Dedifferentiated amniotic fluid mesenchymal stem cell (primary cell): ENCODE data around the gene MAST2.
"Not testable (repeated sequence)": the region's sequence is repeated elsewhere in the genome, so short reads cannot be mapped to it uniquely, and the experiment has no call there.

Experiments used
- DNase-seq: peaks from one replicate; pipeline ENCODE4 v3.0.0-alpha.2; 2016; ENCODE audit errors: extremely low spot score

Gene MAST2

DNA sequence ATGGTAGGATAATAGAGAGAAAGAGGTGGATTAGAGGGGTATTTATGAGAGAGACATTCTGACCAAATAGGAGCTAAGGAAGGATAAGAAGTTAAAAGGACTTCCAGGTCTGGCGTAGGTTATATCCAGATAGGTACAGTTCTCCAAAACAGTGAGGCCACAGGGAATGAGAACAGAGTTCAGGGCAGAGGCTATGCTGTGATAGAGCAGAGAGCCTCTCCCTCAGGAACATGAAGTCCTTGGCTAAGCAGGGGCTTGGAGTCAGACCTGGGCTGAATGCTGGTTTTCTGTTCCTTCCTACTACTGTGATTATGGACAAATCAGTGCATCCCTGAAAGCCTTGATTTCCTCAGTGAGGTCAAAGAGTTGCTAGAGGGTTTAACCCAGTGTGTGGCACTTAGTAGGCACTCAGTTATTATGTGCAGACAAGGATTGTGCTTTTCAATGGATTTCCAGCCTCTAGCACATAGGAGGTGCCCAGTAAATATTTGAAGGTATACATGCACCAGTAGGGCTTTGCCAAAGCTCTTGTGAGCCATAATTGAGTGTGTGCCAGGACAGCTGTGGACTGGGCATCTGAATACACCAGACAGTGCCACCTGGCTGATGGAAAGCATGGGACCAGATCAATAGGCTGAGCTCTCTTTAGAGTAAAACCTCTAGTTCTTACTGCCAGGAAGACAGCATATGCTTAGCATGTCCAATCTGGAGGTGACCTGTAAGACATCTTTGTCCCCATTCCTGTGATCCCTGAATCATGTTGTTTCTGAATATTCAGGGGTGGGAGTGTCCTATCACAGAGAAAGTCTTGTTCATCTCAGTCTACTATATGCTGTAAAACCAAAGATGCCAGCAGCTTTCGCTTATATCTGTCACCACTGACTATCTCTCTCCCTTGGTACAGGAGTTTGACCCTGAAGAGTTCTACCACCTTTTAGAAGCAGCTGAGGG is 217.9 kb downstream of the MAST2 start:
- DNase-seq, result no peak

DNA sequence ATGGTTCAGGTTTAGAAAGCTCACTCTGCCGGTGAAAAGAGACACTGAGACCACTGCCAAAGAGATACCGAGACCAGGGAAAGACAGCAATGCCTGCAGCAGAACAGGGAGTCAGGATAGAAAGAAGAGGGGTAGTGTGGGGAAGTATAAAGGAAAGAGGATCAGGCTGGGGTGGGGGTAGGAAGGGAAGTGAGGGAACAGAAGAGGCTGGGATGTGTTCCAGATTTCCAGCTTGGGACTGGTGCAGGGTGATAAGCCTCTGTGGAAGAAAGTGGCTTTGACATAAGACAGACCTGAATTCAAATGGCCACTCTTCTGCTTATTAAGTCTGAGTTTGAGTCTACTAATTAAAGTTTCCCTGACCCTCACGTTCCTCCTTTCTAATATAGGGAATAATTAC is 223.1 kb downstream of the MAST2 start:
- no peak for DNase-seq

- DNase-seq, result no peak
These were observed 224.6 kb downstream of the MAST2 start for GRCh38 chr1:46027788-46028573.

DNA sequence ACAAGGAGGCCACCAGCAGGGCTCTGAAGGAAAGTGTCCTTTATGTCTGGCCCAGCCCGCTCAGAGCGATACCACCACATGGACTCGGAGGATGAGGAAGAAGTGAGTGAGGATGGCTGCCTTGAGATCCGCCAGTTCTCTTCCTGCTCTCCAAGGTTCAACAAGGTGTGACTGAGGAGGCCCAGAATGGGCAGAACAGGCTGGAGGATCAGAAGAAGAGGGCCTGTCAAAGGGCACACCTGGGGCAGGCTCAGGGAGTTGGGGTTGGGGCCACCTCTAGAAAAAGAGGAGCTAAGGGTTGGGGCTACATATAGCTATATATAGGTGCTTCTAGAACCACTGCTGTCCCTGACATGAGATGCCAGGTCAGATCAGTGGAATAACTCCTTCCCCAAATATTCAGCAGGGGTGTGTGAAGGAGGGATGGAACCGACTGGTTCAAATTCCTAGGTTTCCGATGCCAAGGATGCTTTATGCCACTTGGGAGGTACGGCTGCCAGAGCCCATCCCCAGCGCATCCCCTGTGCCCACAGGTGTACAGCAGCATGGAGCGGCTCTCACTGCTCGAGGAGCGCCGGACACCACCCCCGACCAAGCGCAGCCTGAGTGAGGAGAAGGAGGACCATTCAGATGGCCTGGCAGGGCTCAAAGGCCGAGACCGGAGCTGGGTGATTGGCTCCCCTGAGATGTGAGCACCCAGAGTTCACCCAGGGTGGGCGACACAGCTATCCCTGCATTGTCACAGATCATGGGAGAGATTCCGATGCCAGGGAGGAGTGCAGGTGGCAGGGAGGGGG is 226.9 kb downstream of the MAST2 start:
- no peak for DNase-seq

DNA sequence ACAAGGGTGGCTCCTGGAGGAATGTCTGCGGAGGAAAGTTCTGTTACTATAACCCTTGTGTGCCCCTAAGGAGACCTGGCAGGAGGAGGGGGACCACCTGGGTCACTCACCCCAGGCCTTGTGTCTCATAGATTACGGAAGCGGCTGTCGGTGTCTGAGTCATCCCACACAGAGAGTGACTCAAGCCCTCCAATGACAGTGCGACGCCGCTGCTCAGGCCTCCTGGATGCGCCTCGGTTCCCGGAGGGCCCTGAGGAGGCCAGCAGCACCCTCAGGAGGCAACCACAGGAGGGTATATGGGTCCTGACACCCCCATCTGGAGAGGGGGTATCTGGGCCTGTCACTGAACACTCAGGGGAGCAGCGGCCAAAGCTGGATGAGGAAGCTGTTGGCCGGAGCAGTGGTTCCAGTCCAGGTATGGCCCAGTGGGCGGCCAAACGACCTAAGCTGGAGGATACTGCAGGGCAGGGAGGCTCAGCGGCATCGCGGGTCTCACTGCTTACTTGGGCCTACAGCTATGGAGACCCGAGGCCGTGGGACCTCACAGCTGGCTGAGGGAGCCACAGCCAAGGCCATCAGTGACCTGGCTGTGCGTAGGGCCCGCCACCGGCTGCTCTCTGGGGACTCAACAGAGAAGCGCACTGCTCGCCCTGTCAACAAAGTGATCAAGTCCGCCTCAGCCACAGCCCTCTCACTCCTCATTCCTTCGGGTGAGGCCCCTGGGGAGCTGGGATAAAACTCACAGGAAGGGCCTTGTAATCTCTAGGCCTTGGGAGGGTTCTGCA is 227.7 kb downstream of the MAST2 start:
- no peak for DNase-seq

- DNase-seq, result no peak
These were observed 231.4 kb downstream of the MAST2 start for GRCh38 chr1:46034601-46035516.

DNA sequence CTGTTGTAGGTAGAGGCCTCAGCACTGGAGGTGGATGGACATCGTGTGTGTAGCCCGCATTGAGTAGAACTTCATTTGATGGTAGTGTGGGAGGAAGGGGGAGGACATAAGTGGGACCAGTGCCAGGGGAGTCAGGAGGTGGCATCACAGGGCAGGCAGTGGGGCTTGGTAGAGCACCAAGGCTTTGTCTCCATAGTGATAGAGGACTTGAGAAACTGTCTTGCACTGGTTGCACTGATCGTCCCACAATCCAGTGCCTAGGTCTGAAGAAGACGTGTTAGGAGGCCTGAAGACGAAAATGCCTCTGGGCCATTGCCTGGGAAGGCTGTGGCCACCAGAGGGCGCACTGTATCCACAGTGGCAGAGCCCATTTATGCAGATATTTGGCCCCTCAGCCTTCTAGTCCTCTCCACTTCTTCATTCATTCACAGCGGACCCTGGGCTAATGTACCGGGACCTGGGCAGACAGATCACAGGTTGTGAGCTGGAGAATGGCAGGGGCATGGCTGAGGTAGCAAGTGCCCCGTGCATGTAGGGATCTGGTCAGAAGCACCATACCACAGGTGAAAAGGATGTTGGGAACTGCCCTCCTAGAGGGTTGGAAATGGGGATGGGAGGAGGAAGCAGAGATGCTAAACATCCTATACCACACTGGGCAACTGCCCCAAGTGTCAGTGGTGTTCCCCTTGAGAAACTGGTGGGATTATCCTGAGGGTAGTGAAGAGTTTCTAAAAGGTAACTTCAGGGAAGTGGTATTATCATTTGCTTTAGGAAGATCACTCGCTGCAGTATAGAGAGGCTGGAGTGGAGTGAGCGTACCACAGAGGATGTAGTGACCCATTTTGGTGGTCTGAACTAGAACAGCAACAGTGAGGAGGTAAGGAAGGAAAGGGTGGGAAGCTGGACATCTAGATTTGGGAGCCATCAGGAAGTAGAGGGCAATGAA is 233.8 kb downstream of the MAST2 start:
- peak; percentile 77 for DNase-seq

GRCh38 chr1:46039571-46040052 is 236.2 kb downstream of the MAST2 start:
- no peak for DNase-seq

DNA sequence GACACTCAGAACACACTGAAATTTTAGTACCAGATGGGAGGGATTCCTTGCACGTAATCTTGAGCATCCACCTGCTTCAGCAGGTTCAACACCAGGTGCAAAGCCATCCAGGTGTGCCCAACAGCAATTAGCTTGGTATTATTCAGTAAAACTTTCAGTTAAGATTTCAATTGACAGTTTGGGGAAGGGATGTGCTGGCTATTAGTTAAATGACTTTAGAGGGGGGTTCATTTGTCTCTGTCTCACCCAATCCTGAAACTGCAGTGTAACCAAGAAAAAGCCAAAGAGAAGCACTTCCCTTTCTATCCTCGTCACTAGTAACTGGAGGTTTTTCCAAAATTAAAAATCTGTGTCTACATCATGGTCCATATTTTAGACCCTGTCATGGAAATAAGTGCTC is 238.1 kb downstream of the MAST2 start:
- DNase-seq, result no peak

DNA sequence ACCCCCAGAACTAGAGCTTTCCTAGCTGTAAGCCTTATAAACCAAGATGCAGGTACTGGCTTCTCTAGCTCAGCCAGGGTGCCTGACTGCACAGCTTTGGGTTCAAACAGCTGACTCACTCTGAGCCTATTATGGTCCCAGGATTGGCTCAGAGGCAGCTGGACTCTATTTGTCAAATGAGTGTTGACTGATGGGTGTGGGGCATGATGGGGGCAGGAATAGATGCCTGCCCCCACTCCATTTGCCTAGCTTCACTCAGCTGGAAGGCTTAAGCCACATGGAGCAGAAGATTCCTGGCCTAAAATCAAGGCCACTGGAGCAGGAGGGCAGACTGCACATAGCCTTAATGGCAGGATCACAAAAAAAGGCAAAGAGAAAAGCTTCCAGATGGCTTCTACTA is 238.6 kb downstream of the MAST2 start:
- DNase-seq, result no peak

DNA sequence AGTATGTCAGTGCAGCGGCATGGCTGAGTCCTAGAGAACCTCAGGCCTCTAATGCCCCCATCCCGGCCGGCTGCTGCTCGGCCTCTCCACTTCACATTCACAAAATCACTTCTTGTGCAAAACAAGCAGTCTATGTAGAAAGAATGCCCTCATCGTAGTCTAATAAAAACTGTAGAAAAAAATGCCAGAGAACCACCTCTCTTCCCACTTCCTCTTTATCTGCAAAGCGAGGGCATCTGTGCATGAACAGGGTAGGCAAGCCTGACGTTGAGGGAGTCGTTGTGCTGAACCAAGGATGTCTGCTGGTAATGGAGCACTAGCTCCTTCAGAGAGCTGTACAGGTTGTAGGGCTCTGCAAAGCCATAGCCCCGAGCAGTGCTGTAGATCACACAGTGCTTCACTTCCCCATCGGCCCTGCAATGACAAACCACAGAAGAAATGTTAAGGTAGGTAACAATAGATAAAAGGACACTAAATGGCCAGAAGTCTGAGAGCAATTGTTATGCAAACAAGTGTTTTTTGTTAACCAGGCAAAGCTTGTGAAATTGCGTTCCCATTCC is 240.1 kb downstream of the MAST2 start:
- no peak for DNase-seq

- DNase-seq, result no peak
These were observed 240.7 kb downstream of the MAST2 start for GRCh38 chr1:46044116-46044515.

DNA sequence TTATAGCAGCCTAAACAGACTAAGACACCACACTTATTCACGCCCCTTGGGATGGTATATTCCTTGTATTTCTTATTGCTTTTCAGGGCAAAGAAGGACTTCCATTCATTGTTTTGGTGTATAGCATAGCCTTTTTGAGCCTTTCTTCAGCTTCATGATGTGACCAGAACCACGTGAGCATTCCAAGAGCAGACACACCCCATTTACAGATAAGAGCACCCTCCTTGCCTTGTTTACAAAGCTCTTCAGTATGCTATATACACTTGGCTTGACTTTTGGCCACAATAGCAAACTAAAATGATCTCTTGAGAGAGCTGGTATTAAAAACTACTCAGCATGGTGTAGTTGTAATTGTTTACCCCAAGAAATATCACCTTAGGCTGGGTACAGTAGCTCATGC is 250.3 kb downstream of the MAST2 start:
- no peak for DNase-seq

DNA sequence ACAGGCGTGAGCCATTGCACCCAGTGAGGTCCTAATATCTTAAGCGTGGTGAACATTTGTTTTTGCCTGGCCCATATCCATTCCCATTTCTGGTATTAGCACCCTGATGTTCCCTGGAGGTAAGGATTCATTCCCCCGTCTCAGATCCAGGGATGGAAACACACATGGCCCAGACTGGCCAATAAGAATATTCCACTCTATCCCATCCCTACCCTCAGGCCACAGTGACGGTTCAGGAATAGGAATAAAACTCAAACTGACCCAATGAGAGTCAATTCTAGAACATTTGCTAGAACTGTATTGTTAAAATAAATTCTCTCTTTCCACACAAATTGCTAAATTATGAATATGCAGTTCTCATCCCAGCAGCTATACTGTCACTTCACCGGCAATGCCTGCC is 252.9 kb downstream of the MAST2 start:
- DNase-seq, result no peak

DNA sequence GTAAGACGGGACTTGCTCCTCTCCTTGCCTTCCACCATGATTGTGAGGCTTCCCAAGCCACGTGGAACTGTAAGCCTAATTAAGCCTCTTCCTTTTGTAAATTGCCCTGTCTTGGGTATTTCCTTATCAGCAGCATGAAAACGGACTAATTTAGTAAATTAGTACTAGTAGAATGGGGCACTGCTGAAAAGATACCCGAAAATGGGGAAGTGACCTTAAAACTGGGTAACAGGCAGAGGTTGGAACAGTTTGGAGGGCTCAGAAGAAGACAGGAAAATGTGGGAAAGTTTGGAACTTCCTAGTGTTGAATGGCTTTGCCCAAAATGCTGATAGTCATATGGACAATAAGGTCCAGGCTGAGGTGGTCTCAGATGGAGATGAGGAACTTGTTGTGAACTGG is 253.8 kb downstream of the MAST2 start:
- not testable (repeated sequence) for DNase-seq

DNA sequence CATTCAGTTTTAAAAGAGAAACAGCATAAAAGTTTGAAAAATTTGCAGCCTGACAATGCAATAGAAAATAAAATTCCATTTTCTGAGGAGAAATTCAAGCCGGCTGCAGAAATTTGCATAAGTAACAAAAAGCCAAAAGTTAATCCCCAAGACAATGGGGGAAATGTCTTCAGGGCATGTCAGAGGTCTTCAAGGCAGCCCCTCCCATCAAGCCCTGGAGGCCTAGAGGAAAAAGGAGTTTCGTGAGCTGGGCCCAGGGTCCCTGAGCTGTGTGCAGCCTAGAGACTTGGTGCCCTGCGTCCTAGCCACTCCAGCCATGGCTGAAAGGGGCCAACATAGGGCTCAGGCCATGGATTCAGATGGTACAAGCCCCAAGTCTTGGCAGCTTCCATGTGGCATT is 254.4 kb downstream of the MAST2 start:
- no peak for DNase-seq

DNA sequence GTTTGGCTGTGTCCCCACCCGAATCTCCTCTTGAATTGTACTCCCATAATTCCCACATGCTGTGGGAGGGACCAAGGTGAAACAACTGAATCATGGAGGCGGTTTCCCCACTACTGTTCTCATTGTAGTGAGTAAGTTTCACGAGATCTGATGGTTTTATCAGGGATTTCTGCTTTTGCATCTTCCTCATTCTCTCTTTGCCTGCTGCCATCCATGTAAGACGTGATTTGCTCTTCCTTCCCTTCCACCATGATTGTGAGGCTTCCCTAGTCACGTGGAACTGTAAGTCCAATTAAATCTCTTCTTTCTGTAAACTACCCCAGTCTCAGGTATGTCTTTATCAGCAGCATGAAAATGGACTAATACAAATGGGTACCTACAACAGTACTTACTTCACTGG is 255.5 kb downstream of the MAST2 start:
- DNase-seq, result no peak

DNA sequence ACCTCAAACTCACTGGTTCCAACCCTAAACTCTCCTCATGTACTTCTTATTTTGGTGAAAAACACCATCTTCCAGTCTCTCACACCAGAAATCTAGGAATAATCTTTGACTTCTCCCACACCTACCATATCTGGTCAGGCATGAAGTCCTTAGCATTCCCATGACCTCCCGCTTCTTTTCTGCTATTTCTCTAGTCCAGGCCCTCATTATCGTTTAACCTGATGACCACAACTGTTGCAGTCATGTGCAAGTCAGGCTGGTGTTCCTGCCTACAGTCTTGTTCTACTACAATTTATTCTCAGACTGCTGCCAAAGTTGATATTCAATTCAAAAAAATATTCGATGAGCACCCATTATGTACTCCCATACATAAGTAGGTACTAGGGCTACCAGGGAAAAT is 257.7 kb downstream of the MAST2 start:
- DNase-seq, result no peak
